ENCODE data around the gene PRKG1. TPM values are rescaled to one million over a fixed set of nuclear protein-coding genes. Genes with fewer than 3 reads are reported as not detected.

The PRKG1 gene
- total and polyA plus RNA-seq, 2 experiments from 2014 or later: 18.2 to 21.1 TPM

- Mint-ChIP-seq H3K36me3 (ENCODE audit: low read depth) (no peaks in the 10 kb centered on the region), H3K4me3 (no peak overlapping the region), H3K27me3 (ENCODE audit: insufficient read depth, low read depth, poor library complexity) (no peaks in the 10 kb centered on the region), H3K27ac (no peak overlapping the region), H3K4me1 (peaks cover 6% of the 10 kb centered on the region; the same call in 2 of the 3 replicates), H3K9me3 (no peaks in the 10 kb centered on the region; the same call in 2 of the 3 replicates)
- Histone ChIP-seq H3F3A (replicated peaks; ENCODE audit: low read depth) (no peaks in the 10 kb centered on the region), H2AFZ (no peak overlapping the region), H3K36me3 (ENCODE audit: insufficient read depth) (no peaks in the 10 kb centered on the region), H3K4me1 (ENCODE audit: insufficient read depth) (peaks cover 9% of the 10 kb centered on the region; the same call in 1 of the 2 replicates), H4K20me1 (replicated peaks; ENCODE audit: insufficient read depth) (no peaks in the 10 kb centered on the region), H3K79me2 (replicated peaks; ENCODE audit: insufficient read depth) (no peaks in the 10 kb centered on the region), H3K27ac (ENCODE audit: low read depth) (no peak overlapping the region), H3K4me2 (no peak overlapping the region), H3K4me3 (no peak overlapping the region), H3K27me3 (ENCODE audit: insufficient read depth) (no peaks in the 10 kb centered on the region), H3K9me2 (ENCODE audit: insufficient read depth) (no peaks in the 10 kb centered on the region)
- no peak for TF ChIP-seq EZH2phosphoT487 (IDR thresholded peaks at IDR 0.05; ENCODE audit: unreplicated experiment)
- TF ChIP-seq, protein P1, sequence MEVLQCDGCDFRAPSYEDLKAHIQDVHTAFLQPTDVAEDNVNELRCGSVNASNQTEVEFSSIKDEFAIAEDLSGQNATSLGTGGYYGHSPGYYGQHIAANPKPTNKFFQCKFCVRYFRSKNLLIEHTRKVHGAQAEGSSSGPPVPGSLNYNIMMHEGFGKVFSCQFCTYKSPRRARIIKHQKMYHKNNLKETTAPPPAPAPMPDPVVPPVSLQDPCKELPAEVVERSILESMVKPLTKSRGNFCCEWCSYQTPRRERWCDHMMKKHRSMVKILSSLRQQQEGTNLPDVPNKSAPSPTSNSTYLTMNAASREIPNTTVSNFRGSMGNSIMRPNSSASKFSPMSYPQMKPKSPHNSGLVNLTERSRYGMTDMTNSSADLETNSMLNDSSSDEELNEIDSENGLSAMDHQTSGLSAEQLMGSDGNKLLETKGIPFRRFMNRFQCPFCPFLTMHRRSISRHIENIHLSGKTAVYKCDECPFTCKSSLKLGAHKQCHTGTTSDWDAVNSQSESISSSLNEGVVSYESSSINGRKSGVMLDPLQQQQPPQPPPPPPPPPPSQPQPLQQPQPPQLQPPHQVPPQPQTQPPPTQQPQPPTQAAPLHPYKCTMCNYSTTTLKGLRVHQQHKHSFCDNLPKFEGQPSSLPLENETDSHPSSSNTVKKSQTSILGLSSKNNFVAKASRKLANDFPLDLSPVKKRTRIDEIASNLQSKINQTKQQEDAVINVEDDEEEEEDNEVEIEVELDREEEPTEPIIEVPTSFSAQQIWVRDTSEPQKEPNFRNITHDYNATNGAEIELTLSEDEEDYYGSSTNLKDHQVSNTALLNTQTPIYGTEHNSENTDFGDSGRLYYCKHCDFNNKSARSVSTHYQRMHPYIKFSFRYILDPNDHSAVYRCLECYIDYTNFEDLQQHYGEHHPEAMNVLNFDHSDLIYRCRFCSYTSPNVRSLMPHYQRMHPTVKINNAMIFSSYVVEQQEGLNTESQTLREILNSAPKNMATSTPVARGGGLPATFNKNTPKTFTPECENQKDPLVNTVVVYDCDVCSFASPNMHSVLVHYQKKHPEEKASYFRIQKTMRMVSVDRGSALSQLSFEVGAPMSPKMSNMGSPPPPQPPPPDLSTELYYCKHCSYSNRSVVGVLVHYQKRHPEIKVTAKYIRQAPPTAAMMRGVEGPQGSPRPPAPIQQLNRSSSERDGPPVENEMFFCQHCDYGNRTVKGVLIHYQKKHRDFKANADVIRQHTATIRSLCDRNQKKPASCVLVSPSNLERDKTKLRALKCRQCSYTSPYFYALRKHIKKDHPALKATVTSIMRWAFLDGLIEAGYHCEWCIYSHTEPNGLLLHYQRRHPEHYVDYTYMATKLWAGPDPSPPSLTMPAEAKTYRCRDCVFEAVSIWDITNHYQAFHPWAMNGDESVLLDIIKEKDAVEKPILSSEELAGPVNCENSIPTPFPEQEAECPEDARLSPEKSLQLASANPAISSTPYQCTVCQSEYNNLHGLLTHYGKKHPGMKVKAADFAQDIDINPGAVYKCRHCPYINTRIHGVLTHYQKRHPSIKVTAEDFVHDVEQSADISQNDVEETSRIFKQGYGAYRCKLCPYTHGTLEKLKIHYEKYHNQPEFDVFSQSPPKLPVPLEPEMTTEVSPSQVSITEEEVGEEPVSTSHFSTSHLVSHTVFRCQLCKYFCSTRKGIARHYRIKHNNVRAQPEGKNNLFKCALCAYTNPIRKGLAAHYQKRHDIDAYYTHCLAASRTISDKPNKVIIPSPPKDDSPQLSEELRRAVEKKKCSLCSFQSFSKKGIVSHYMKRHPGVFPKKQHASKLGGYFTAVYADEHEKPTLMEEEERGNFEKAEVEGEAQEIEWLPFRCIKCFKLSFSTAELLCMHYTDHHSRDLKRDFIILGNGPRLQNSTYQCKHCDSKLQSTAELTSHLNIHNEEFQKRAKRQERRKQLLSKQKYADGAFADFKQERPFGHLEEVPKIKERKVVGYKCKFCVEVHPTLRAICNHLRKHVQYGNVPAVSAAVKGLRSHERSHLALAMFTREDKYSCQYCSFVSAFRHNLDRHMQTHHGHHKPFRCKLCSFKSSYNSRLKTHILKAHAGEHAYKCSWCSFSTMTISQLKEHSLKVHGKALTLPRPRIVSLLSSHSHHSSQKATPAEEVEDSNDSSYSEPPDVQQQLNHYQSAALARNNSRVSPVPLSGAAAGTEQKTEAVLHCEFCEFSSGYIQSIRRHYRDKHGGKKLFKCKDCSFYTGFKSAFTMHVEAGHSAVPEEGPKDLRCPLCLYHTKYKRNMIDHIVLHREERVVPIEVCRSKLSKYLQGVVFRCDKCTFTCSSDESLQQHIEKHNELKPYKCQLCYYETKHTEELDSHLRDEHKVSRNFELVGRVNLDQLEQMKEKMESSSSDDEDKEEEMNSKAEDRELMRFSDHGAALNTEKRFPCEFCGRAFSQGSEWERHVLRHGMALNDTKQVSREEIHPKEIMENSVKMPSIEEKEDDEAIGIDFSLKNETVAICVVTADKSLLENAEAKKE (CRISPR knock-in tag; IDR thresholded peaks at IDR 0.05): no peak
- TF ChIP-seq CREB1 (CRISPR knock-in tag; IDR thresholded peaks at IDR 0.05; ENCODE audit: low read depth): no peak
- no peak for TF ChIP-seq STAT1 (IDR thresholded peaks at IDR 0.05; ENCODE audit: unreplicated experiment)
- no peak for TF ChIP-seq EZH2 (IDR thresholded peaks at IDR 0.05; ENCODE audit: low read depth, unreplicated experiment)
- TF ChIP-seq, protein P2, sequence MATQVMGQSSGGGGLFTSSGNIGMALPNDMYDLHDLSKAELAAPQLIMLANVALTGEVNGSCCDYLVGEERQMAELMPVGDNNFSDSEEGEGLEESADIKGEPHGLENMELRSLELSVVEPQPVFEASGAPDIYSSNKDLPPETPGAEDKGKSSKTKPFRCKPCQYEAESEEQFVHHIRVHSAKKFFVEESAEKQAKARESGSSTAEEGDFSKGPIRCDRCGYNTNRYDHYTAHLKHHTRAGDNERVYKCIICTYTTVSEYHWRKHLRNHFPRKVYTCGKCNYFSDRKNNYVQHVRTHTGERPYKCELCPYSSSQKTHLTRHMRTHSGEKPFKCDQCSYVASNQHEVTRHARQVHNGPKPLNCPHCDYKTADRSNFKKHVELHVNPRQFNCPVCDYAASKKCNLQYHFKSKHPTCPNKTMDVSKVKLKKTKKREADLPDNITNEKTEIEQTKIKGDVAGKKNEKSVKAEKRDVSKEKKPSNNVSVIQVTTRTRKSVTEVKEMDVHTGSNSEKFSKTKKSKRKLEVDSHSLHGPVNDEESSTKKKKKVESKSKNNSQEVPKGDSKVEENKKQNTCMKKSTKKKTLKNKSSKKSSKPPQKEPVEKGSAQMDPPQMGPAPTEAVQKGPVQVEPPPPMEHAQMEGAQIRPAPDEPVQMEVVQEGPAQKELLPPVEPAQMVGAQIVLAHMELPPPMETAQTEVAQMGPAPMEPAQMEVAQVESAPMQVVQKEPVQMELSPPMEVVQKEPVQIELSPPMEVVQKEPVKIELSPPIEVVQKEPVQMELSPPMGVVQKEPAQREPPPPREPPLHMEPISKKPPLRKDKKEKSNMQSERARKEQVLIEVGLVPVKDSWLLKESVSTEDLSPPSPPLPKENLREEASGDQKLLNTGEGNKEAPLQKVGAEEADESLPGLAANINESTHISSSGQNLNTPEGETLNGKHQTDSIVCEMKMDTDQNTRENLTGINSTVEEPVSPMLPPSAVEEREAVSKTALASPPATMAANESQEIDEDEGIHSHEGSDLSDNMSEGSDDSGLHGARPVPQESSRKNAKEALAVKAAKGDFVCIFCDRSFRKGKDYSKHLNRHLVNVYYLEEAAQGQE (IDR thresholded peaks at IDR 0.05; ENCODE audit: unreplicated experiment): no peak
- no peak for TF ChIP-seq ZNF331 (CRISPR knock-in tag; IDR thresholded peaks at IDR 0.05; ENCODE audit: low read depth)
- no peak for TF ChIP-seq JUNB (IDR thresholded peaks at IDR 0.05; ENCODE audit: unreplicated experiment)
- TF ChIP-seq POLR2AphosphoS5 (IDR thresholded peaks at IDR 0.05; ENCODE audit: low read depth): no peak
- no peak for TF ChIP-seq NANOG (IDR thresholded peaks at IDR 0.05; ENCODE audit: borderline replicate concordance)
- TF ChIP-seq, protein P3, sequence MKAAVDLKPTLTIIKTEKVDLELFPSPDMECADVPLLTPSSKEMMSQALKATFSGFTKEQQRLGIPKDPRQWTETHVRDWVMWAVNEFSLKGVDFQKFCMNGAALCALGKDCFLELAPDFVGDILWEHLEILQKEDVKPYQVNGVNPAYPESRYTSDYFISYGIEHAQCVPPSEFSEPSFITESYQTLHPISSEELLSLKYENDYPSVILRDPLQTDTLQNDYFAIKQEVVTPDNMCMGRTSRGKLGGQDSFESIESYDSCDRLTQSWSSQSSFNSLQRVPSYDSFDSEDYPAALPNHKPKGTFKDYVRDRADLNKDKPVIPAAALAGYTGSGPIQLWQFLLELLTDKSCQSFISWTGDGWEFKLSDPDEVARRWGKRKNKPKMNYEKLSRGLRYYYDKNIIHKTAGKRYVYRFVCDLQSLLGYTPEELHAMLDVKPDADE (IDR thresholded peaks at IDR 0.05): no peak
- DNase-seq (ENCODE audit: low spot score) (no peak), ATAC-seq (no peak)
These were observed 890.3 kb downstream of the PRKG1 start for GRCh38 chr10:51964630-51965029.

Measured in GM23338 (cell line).